Neural crest cell (in vitro differentiated cells): ENCODE measurements around the gene C14orf119. TPM values are rescaled to one million over a fixed set of nuclear protein-coding genes. Genes with fewer than 3 reads are reported as not detected.
A peak's percentile ranks its signal among the peaks of the same experiment; 100 is the strongest.

Source experiments
- DNase-seq: peaks from one replicate; pipeline ENCODE4 v3.0.0; 2021; ENCODE audit warnings: low read depth, mixed read lengths, low spot score
- H3K27ac Mint-ChIP-seq: one replicate; pipeline ENCODE4 v1.8.0; 2021; ENCODE audit warnings: mild to moderate bottlenecking, mixed read lengths; ENCODE audit not compliant: unreplicated experiment
- H3K27me3 Mint-ChIP-seq: 2 replicates; pipeline ENCODE4 v1.8.0; 2021; ENCODE audit warnings: low read depth, mild to moderate bottlenecking, mixed read lengths
- H3K36me3 Mint-ChIP-seq: 2 replicates; pipeline ENCODE4 v1.8.0; 2021; ENCODE audit warnings: low read depth, mild to moderate bottlenecking, mixed read lengths
- H3K4me1 Mint-ChIP-seq: 2 replicates; pipeline ENCODE4 v1.8.0; 2021; ENCODE audit warnings: mixed read lengths
- H3K4me3 Mint-ChIP-seq: one replicate; pipeline ENCODE4 v1.8.0; 2021; ENCODE audit warnings: mild to moderate bottlenecking, mixed read lengths
- H3K9me3 Mint-ChIP-seq: 2 replicates; pipeline ENCODE4 v1.8.0; 2021; ENCODE audit warnings: mixed read lengths
- CTCF ChIP-seq: fragments of 200-600 bp; sonication (generic); conservative IDR thresholded peaks from 2 replicates; pipeline ENCODE4 v1.5.0; 2021; ENCODE audit warnings: antibody characterized with exemption, mild to moderate bottlenecking
- total RNA-seq: library from RNA; stranded (reverse); gene quantifications from 2 replicates; pipeline ENCODE4 v1.2.1, GENCODE V29; 2021

C14orf119 gene
- total RNA-seq, 1 donor from 2014 or later: 48.6 TPM

- no peaks in the 10 kb centered on the region for H3K9me3 Mint-ChIP-seq
- H3K27me3 Mint-ChIP-seq: peaks cover 3% of the 10 kb centered on the region
- H3K36me3 Mint-ChIP-seq: peaks cover 6% of the 10 kb centered on the region
- no peak for DNase-seq
- H3K27ac Mint-ChIP-seq: no peak overlapping the region
- TF ChIP-seq CTCF: no peak
- no peak overlapping the region for H3K4me3 Mint-ChIP-seq
- H3K4me1 Mint-ChIP-seq: peaks cover 7% of the 10 kb centered on the region
Measured at GRCh38 chr14:23051141-23052057, 43.9 kb upstream of the C14orf119 start.

- peaks cover 6% of the 10 kb centered on the region for H3K36me3 Mint-ChIP-seq
- H3K4me1 Mint-ChIP-seq: peaks cover 14% of the 10 kb centered on the region
- TF ChIP-seq CTCF: no peak
- no peak for DNase-seq
- peaks cover 5% of the 10 kb centered on the region for H3K27me3 Mint-ChIP-seq
- H3K27ac Mint-ChIP-seq: no peak overlapping the region
- H3K4me3 Mint-ChIP-seq: no peak overlapping the region
- no peaks in the 10 kb centered on the region for H3K9me3 Mint-ChIP-seq
Measured at GRCh38 chr14:23052182-23052623, 43.1 kb upstream of the C14orf119 start.

- no peak for TF ChIP-seq CTCF
- peak overlapping the region; percentile 21 for H3K4me3 Mint-ChIP-seq
- peaks cover 14% of the 10 kb centered on the region for H3K4me1 Mint-ChIP-seq
- peaks cover 2% of the 10 kb centered on the region for H3K36me3 Mint-ChIP-seq
- H3K9me3 Mint-ChIP-seq: no peaks in the 10 kb centered on the region
- DNase-seq: no peak
- H3K27me3 Mint-ChIP-seq: peaks cover 5% of the 10 kb centered on the region
- no peak overlapping the region for H3K27ac Mint-ChIP-seq
Measured at GRCh38 chr14:23052671-23053070, 42.6 kb upstream of the C14orf119 start.

GRCh38 chr14:23053426-23053825 lies 41.9 kb upstream of the C14orf119 start:
- DNase-seq: no peak
- Mint-ChIP-seq H3K9me3 (no peaks in the 10 kb centered on the region), H3K27me3 (peaks cover 5% of the 10 kb centered on the region), H3K4me3 (no peak overlapping the region), H3K4me1 (peaks cover 20% of the 10 kb centered on the region), H3K36me3 (peaks cover 2% of the 10 kb centered on the region), H3K27ac (no peak overlapping the region)
- no peak for TF ChIP-seq CTCF

GRCh38 chr14:23054000-23054811 lies 41.1 kb upstream of the C14orf119 start:
- Mint-ChIP-seq H3K4me1 (peaks cover 20% of the 10 kb centered on the region), H3K27me3 (peaks cover 5% of the 10 kb centered on the region), H3K9me3 (no peaks in the 10 kb centered on the region), H3K36me3 (peaks cover 2% of the 10 kb centered on the region), H3K27ac (no peak overlapping the region), H3K4me3 (peak overlapping the region; percentile 64)
- DNase-seq: no peak
- peak; percentile 28 for TF ChIP-seq CTCF
